MCF 10A (cell line): ENCODE measurements around the gene CYB5D1. TPM values are rescaled to one million over a fixed set of nuclear protein-coding genes. Genes with fewer than 3 reads are reported as not detected.

Experiments
- BruUV-seq: library from RNA; stranded (reverse); fragments of 400-500 nt; replicated peaks from 2 replicates; lab custom pipeline; 2021; lab: Mats Ljungman, UMichigan
- CTCF ChIA-PET: fragments of 300-600 bp; sonication (Branson Sonifier 250); formaldehyde crosslinking; extraction: SDS; loops from one replicate; lab custom pipeline; 2021; ENCODE audit warnings: antibody characterized with exemption, inconsistent platforms; lab: Yijun Ruan, JAX
- POLR2A ChIA-PET: fragments of 300-600, 350-650 bp; sonication (Branson Sonifier 250); formaldehyde crosslinking; extraction: SDS; loops from one replicate; lab custom pipeline; 2020; ENCODE audit warnings: antibody characterized with exemption, inconsistent platforms; lab: Yijun Ruan, JAX
- DNase-seq: peaks from one replicate; pipeline ENCODE4 v3.0.0-alpha.2; 2018; ENCODE audit not compliant: unreplicated experiment
- H3K27ac Mint-ChIP-seq: one replicate; pipeline ENCODE4 v1.8.0; 2022; ENCODE audit warnings: mild to moderate bottlenecking, low read depth, mixed read lengths; ENCODE audit not compliant: unreplicated experiment
- H3K27me3 Mint-ChIP-seq: one replicate; pipeline ENCODE4 v1.8.0; 2022; ENCODE audit warnings: mixed read lengths; ENCODE audit not compliant: insufficient read depth, unreplicated experiment
- H3K36me3 Mint-ChIP-seq: one replicate; pipeline ENCODE4 v1.8.0; 2022; ENCODE audit warnings: mild to moderate bottlenecking, moderate library complexity, mixed read lengths; ENCODE audit not compliant: insufficient read depth, unreplicated experiment
- H3K4me1 Mint-ChIP-seq: one replicate; pipeline ENCODE4 v1.8.0; 2022; ENCODE audit warnings: mixed read lengths; ENCODE audit not compliant: insufficient read depth, unreplicated experiment
- H3K4me3 Mint-ChIP-seq: one replicate; pipeline ENCODE4 v1.8.0; 2022; ENCODE audit warnings: mild to moderate bottlenecking, moderate library complexity, mixed read lengths; ENCODE audit not compliant: unreplicated experiment
- H3K9me3 Mint-ChIP-seq: one replicate; pipeline ENCODE4 v1.8.0; 2022; ENCODE audit warnings: mixed read lengths; ENCODE audit not compliant: unreplicated experiment
- intact Hi-C: fragments of 100-400 bp; cut with micrococcal nuclease; formaldehyde crosslinking; loops from 2 replicates; pipeline ENCODE4 v1.14.1; 2022
- total RNA-seq: library from RNA; stranded (reverse); gene quantifications from 2 replicates; pipeline ENCODE4 v1.2.3, GENCODE V29; 2022
- TF ChIP-seq, protein P1 (sequence below): fragments of 200-600 bp; IDR thresholded peaks from one replicate; pipeline ENCODE4 v1.8.0; 2022; ENCODE audit warnings: antibody characterized with exemption, mild to moderate bottlenecking; ENCODE audit not compliant: unreplicated experiment

Gene CYB5D1
- total RNA-seq, 1 experiment from 2014 or later, result 23.1 TPM

DNA sequence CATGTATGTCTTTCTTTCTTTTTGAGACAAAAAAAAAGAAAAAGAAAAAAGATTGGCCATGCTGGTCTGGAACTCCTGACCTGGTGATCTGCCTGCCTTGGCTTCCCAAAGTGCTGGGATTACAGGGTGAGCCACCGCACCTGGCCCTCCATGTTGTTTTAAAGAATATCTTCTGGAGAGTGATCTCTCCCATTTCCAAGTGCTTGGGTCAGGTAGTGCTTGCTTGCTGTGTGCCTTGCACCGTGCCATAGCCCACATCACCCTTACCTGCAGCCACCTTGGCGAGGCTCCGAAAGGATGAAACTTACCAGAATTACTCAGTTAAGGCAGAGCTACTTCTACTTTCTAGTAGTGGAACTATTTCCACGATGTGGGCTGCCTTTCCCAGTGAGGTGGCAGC is 42.8 kb upstream of the CYB5D1 start:
- Mint-ChIP-seq H3K27ac (no peak overlapping the region), H3K36me3 (no peaks in the 10 kb centered on the region), H3K9me3 (no peaks in the 10 kb centered on the region), H3K27me3 (no peaks in the 10 kb centered on the region), H3K4me1 (peaks cover under 1% of the 10 kb centered on the region), H3K4me3 (no peak overlapping the region)
- intact Hi-C loops, result no loop called here
- no TSS peak for BruUV-seq
- ChIA-PET POLR2A (no interaction called here), CTCF (no interaction called here)
- TF ChIP-seq, protein P1, sequence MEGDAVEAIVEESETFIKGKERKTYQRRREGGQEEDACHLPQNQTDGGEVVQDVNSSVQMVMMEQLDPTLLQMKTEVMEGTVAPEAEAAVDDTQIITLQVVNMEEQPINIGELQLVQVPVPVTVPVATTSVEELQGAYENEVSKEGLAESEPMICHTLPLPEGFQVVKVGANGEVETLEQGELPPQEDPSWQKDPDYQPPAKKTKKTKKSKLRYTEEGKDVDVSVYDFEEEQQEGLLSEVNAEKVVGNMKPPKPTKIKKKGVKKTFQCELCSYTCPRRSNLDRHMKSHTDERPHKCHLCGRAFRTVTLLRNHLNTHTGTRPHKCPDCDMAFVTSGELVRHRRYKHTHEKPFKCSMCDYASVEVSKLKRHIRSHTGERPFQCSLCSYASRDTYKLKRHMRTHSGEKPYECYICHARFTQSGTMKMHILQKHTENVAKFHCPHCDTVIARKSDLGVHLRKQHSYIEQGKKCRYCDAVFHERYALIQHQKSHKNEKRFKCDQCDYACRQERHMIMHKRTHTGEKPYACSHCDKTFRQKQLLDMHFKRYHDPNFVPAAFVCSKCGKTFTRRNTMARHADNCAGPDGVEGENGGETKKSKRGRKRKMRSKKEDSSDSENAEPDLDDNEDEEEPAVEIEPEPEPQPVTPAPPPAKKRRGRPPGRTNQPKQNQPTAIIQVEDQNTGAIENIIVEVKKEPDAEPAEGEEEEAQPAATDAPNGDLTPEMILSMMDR, result no peak
- no peak for DNase-seq

DNA sequence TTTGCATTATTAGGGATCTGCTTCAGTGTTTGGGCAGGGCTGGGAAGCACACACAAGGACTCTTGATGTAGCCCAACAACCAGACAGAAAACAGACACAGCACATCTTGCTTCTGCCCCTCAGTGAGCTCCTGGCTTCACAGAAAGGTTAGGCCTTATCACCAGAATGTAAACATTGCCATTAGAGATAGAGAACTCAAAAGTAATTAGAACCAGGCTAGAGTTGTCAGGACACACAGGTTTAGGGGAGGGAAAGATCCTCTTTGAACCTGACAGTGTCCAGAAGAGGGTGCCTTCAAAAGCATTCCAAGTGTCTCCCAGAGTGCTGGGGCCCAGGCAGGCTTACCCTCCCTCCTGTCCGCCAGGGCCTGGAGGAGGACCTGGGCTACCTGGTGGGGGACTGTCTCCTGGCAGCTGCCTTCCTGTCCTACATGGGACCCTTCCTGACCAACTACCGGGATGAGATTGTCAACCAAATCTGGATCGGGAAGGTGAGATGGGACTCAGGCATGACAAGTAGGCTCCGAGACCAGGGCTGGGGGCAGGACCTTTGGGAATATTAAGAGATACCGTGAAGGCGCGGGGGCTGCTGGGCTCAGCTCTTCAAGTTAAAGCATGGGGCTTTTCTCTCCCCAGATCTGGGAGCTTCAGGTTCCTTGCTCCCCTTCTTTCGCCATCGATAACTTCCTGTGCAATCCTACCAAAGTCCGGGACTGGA is 40.7 kb upstream of the CYB5D1 start:
- Mint-ChIP-seq H3K27me3 (no peaks in the 10 kb centered on the region), H3K4me3 (no peak overlapping the region), H3K4me1 (no peaks in the 10 kb centered on the region), H3K27ac (no peak overlapping the region), H3K36me3 (no peaks in the 10 kb centered on the region), H3K9me3 (no peaks in the 10 kb centered on the region)
- TF ChIP-seq, protein P1, result no peak
- CTCF ChIA-PET, result interaction anchor here (0.5 to 1.9 kb wide), 9 partner anchors 8 to 224 kb away, joined by 3 to 10 read pairs (median 4); no protein-coding TSS in a partner anchor
- DNase-seq, result no peak
- POLR2A ChIA-PET, result interaction anchor here (0.5 kb wide), 1 partner anchor 43 kb away, joined by 3 read pairs; no protein-coding TSS in a partner anchor
- no TSS peak for BruUV-seq
- intact Hi-C loops, result no loop called here

DNA sequence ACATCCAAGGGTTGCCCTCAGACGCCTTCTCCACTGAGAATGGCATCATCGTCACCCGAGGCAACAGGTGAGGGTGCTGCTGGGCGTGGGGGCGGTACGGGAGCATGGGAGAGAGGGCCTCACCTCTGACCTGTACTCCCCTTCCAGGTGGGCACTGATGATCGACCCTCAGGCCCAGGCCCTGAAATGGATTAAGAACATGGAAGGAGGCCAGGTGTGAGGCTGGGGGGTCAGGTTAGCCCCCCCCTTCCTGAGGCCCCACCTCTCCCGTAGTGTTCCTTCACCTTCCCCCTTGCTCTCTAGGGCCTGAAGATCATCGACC is 40.2 kb upstream of the CYB5D1 start:
- DNase-seq, result no peak
- no TSS peak for BruUV-seq
- intact Hi-C loops, result no loop called here
- H3K9me3 Mint-ChIP-seq, result no peaks in the 10 kb centered on the region
- H3K27ac Mint-ChIP-seq, result no peak overlapping the region
- TF ChIP-seq, protein P1, result no peak
- no peaks in the 10 kb centered on the region for H3K4me1 Mint-ChIP-seq
- CTCF ChIA-PET, result interaction anchor here (1.0 to 1.1 kb wide), 3 partner anchors 8 to 21 kb away, joined by 3 to 4 read pairs (median 3); no protein-coding TSS in a partner anchor
- no peak overlapping the region for H3K4me3 Mint-ChIP-seq
- H3K36me3 Mint-ChIP-seq, result no peaks in the 10 kb centered on the region
- POLR2A ChIA-PET, result no interaction called here
- no peaks in the 10 kb centered on the region for H3K27me3 Mint-ChIP-seq

DNA sequence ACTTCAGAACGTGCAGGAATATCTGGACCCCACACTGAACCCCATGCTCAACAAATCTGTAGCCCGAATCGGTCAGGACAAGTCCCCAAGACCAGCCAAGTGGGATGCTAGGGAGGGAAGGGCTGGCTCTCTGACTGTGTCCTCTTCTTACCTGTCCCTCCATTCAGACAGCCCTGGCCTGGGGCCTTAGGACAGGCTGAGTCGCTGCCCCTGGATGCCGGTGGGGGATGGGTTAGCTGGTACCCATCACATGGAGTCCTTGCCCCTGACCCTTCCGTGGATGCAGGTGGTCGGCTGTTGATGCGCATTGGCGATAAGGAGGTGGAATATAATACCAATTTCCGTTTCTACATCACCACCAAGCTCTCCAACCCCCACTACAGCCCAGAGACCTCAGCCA is 39.8 kb upstream of the CYB5D1 start:
- no peak overlapping the region for H3K4me3 Mint-ChIP-seq
- ChIA-PET CTCF (interaction anchor here (0.6 to 3.7 kb wide), 10 partner anchors 7 to 483 kb away, joined by 3 to 26 read pairs (median 4); no protein-coding TSS in a partner anchor), POLR2A (no interaction called here)
- TF ChIP-seq, protein P1, result no peak
- intact Hi-C loops, result no loop called here
- no peak overlapping the region for H3K27ac Mint-ChIP-seq
- no peaks in the 10 kb centered on the region for H3K36me3 Mint-ChIP-seq
- no peaks in the 10 kb centered on the region for H3K4me1 Mint-ChIP-seq
- H3K9me3 Mint-ChIP-seq, result no peaks in the 10 kb centered on the region
- no peaks in the 10 kb centered on the region for H3K27me3 Mint-ChIP-seq
- no TSS peak for BruUV-seq
- no peak for DNase-seq
